Stimulated activated CD8-positive, alpha-beta memory T cell treated with anti-CD3 and anti-CD28 coated beads, Interleukin-7, amount 100 ng/mL, for 1 hour (primary cell): Measurements from ENCODE around the gene HNRNPAB.
"Not testable (repeated sequence)": the region's sequence is repeated elsewhere in the genome, so short reads cannot be mapped to it uniquely, and the experiment has no call there.

Source experiments
- DNase-seq, 2 donors: peaks; one replicate each; pipeline ENCODE4 v3.0.0-alpha.2; 2020; ENCODE audit warnings: low read depth in 2 of 2

HNRNPAB gene

DNA sequence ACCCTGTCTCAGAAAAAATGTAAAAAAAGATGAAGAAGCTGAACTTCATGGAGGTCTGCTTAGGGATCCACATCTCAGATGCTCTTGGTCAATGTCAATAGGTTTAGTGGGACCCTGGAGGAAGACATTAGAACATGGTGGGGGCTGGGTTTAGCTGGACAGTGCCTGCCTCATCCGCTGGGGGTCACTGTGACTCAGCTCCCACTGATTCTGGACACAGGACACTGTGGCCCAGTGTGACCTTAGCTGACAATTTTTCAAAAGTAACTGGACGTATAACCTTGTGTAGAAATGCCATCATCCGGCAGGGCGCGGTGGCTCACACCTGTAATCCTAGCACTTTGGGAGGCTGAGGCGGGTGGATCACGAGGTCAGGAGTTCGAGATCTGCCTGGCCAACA, 7.3 kb upstream of the HNRNPAB start:
- DNase-seq: no peak

DNA sequence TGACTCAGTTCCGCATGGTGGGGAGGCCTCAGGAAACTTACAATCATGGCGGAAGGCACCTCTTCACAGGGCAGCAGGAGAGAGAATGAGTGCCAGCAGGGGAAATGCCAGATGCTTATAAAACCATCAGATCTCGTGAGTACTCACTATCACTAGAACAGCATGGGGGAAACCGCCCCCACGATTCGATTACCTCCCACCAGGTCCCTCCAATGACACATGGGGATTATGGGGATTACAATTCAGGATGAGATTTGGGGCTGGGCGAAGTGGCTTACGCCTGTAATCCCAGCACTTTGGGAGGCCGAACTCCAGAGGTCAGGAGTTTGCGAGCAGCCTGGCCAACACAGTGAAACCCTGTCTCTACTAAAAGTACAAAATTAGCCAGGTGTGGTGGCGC, 6.2 kb upstream of the HNRNPAB start:
- DNase-seq: not testable (repeated sequence)

DNA sequence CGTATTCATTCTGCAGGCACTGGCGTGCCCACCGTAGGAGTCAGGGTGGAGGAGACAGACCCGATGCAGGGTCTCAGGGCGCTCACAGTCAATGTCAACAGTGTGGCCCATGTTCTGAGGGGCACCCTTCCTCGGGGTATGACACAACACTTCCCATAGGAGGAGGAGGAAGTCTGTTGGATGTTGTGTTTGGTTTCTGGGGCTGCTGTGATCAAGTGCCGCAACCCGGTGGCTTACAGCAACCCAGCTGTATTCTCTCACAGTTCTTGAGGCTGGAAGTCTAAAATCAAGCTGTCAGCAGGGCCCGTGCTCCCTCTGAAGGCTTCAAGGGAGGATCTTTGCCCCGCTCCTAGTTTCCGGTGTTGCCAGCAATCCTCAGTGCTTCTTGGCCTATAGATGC, 5.6 kb upstream of the HNRNPAB start:
- DNase-seq: no peak

DNA sequence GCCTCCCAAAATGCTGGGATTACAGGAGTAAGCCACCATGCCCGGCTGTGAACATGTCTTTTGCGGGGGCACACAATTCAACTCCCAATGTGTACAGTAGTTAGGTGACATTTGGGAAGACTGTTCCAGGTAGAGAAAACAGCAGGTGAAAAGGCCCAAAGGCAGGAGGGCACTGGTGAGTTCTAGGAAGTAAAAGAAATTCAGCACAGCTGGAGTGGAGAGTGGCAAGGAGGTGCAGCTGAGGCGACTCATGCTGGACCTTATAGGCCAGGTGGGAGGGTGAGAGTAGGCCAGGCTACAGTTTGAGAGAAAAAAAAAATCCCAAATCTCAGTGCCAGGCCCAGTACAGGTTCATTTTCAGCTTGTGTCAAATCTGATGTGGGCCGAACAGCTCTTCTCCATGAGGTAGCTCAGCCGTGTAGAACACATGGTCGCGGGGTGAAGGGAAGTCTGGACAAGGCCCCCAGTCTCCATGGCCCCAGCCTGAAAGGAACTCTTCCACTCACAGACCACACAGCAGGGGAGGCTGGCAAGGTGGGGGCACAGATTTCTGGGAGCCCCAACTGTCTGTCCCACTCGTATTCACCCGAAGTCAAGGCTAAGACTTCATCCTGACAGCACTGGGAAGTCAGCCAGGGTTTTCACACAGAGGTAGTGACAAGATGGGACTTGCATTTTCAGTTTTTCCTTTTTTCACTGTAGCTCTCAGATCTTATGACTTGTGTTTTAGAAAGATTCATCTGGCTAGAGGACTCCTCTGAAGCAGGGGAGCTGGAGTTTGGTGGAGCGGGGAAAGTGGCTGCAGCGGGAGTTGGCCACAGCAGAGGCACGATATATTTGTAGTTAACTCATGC, 4.5 kb upstream of the HNRNPAB start:
- DNase-seq: no peak

DNA sequence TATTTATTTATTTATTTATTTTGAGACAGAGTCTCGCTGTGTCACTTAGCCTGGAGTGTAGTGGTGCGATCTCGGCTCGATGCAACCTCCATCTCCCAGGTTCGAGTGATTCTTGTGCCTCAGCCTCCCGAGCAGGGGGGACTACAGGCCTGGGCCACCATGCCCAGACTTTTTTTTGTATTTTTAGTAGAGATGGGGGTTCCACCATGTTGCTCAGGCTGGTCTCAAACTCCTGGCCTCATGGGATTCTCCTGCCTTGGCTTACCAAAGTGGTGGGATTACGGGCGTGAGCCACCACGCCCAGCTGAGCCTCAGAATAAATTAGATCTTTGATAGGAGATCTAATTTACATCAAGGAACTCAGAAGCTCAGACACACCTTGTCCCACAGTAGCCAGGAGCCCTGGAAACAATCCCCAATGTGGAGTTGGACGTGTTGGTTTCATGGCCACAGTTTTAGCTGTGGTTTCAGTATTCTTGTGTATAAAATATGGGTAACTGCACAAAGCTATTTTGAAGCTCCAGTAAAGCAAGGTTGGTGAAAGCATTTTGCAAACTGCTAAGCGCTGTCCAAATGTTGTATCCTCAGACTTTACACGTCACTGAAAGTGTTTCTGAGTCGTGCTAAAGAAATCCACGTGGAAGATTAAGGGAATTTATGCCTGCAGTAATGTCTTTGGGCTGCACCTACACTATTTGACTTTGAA, 3.0 kb upstream of the HNRNPAB start:
- no peak for DNase-seq

DNA sequence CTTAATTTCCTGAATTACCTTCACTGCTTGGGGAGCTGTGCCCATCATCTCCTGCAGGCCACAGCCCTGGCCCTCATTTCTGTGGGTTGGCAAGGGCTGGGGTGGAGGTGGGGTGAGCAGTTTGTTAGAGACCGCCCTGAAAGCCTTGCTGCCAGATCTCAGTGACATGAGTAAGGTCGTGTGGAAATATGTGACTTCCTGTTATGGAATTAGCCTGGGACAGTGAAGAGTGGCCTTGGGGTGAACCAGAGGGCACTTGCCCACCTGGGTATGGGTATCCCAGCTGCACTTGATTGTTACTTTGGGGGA, 2.5 kb upstream of the HNRNPAB start:
- DNase-seq: no peak

DNA sequence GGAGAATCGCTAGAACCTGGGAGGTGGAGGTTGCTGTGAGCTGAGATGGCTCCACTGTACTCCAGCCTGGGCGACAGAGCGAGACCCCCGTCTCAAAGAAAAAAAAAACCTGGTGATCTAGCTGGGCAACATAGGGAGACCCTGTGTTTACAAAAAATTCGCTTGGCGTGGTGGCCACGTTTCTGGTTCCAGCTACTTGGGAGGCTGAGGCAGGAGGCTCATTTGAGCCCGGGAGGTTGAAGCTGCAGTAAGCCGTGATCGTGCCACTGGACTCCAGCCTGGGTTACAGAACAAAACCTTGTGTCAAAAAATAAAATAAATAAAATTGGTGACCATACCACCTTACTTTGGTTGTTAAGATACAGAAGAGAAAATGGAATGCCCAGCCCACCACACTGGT, 1.8 kb upstream of the HNRNPAB start:
- DNase-seq: no peak

DNA sequence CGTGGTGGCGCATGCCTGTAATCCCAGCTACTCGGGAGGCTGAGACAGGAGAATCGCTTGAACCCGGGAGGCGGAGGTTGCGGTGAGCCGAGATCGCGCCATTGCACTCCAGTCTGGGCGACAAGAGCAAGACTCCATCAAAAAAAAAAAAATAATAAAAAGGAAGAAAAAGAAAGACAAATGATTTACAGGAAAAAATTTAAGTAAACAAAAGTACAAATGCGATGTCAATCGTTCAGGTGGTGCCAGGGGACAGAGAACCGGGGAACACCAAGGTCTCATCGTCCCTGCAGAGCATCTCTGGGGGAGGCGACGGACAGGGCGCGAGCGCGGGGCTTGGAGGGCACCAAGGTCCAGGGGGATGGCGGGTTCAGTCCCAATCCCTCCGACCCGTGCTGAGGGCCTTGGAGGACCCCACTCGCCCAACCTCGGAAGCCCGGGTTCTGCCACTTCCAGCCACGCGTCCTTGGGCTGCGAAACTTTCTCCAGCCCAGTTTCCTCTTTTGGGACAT, 607 bp upstream of the HNRNPAB start:
- DNase-seq: no peak

DNA sequence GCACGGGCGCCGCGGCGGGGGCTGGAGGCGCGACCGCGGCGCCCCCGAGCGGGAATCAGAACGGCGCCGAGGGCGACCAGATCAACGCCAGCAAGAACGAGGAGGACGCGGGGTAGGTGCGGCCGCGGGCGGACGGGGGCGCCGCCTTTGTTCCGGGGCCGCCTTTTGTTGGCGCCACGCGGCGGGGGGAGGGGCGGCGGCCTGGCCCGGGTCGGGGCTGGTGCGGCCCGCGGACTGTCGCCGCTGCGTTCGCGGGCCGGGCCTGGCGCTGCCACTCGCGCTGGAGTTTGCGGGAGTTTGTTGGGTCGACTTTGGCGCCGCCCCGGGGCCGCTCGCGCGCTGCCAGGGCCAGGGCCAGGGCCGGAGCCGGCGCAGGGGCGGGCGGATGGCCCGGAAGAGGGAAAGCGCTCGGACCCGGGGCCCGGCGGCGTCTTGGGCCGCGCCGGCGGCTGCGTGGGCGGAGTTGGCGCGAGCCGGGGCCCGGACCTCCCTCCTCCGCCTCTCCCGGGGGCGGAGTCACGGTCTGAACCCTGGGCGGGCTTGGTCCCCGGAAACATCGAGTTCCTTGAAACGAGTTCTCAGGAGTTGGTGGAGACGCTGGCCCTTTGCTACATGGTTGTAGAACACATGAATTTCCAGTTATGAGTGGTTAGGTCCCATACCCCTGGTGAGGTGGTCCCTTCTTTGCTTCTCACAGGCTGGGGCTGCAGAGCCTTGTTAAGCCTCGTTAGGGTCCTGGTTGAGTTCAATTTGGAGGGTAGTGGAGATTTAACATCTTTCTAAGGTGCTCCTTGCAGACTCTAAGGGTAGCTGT, 809 bp downstream of the HNRNPAB start:
- DNase-seq: peak; percentile 39 to 51

DNA sequence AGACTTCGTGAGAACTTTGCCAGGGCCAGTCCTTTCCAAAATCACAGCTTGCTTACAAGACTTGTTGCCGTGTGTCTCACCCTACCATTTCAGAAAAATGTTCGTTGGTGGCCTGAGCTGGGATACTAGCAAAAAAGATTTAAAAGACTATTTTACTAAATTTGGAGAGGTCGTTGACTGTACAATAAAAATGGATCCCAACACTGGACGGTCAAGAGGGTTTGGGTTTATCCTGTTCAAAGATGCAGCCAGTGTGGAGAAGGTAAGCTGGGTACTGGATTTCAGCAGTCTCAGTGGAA, 1.4 kb downstream of the HNRNPAB start:
- DNase-seq: no peak

DNA sequence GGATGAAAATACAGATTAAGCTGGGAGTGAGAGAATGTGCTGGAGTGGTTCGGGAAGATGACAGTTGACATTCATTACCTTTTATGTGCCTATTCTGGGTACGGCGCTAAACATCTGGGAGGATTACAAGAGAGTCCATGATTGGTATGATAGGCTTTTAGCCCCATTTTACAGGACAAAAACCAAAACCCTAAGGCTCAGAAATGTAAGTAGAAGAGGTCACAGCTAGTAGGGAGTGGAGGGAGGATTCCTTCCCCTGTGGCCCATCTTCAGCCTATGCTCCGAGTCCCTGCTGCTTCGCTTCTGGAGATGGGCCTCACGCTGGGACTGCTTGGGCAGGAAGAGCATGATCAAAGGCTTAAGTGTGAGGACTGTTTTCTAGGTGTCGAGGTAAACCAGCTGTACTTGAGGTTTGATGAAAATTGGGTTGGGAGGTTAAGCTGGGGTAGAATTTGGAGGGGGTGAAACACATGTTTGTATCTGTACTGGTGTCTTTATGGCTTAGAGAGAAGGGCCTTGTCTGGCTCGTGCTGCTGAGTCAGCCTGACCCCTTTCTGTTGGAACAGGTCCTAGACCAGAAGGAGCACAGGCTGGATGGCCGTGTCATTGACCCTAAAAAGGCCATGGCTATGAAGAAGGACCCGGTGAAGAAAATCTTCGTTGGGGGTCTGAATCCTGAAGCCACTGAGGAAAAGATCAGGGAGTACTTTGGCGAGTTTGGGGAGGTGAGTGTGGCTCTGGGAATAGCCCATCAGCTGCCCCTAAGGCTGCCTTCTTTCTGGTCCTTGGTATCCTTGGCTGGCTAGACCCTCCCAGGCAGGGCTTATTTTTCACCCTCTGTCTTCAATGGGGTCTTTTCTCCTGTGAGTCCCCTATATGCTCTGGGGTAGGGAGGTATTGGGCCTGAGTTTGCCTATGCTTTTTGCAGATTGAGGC, 2.1 kb downstream of the HNRNPAB start:
- no peak for DNase-seq

DNA sequence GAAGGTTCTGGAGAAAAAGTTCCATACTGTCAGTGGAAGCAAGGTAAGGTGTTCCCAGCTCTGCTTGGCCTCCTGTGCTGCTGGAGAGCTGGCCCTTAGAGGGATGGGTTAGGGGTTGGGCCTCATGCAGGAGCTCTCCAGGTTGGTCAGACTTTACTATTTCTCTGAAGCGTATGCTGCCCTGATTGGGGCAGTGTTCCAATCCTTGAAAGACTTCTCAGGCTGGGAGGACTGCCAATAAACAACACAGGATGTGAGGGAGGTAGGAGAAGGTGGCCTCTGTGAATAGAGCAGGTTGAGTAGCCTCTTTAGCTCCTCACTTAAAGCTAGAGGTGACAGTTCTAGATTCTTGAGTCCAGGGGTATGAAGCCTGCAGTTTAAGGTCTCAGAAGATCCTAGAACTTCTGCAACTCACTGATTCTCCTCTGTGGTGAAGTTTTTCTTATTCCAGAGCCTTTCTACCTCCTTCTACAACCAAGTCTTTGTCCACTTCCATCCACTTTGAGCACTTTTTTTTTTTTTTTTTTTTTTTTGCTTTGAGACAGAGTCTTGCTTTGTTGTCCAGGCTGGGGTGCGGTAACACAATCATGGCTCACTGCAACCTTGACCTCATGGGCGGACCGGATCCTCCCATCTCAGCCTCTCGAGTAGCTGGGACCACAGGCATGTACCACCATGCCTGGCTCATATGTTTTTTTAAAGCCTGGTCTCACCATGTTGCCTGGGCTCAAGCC, 3.0 kb downstream of the HNRNPAB start:
- DNase-seq: no peak

DNA sequence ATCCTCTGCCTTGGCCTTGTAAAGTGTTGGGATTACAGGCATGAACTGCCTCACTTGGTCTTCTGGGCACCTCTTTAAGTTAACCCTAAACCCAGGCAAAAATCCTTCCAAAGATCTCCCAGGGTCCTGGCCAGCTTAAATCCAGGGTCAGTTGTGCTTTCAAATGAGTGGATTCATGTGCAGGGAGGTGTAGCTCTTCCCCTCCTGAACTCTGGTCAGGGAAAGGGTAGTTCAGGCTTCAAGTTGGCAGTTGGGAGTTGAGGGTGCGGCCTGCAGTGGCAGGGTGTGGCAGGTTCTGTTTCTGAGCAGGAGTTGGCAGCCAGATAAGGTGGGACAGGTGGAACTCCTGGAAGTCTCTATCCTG, 3.6 kb downstream of the HNRNPAB start:
- DNase-seq: no peak

DNA sequence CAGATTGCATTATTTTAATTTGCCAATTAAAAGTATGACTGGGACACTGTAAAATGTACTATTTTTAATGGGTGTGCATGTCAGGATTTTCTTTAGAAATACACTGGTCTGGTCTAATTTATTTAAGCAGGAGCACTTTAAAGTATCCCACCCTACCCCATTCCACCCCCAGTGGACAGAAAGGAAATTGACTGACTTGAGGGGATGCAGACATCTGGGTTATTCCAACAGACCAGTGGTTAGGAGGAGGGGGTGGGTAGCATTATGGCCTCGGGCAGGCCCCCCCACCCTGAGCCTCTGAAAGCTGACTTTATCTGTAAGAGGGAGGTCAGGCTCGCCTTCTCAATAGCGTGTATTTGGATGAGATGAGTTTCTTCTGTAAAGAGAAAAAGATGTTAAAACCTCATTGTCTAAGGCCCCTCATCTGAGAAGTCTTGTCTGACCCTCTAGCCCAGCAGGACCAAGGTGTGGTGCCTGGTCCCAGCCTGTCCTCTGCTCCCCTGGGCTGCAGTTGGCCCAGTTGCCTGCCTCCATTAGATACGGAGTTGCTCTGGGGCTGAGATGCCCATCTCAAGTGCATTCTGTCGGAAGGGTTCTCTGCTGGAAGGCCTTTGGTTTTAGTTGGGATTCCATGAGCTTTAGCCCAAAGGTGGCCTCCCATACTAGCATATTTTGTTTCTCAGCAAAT, 4.4 kb downstream of the HNRNPAB start:
- no peak for DNase-seq

DNA sequence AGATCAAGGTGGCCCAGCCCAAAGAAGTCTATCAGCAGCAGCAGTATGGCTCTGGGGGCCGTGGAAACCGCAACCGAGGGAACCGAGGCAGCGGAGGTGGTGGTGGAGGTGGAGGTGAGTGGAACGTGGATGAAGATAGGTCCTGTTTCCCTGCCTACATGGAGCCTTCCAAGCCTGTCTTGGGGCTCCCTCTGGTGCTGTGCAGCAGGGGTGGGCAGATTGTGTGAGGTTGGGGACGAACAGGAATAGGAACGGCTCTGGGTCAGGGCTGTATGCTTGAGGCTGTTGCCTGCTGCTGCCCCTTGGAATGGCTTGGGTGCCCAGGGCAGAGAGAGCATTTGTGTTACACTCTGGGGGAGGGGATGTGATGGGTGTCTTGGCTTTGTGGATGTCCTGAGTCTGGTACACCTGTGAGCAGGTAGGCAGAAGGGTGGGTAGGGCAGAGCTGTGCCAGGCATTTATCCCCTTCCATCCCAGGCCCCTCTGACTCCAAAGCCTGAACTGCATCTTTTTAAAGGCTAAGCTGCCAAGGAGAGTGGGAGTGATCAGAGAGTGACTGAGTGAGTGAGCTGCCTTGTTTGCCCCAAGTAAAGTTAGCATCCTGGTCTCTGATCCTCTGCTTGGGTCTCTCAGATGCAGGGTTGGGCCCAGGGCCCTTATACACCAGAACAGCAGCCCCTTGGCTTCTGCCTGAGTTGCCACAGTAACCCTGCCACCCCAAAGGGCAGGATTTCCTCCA, 5.2 kb downstream of the HNRNPAB start:
- no peak for DNase-seq

DNA sequence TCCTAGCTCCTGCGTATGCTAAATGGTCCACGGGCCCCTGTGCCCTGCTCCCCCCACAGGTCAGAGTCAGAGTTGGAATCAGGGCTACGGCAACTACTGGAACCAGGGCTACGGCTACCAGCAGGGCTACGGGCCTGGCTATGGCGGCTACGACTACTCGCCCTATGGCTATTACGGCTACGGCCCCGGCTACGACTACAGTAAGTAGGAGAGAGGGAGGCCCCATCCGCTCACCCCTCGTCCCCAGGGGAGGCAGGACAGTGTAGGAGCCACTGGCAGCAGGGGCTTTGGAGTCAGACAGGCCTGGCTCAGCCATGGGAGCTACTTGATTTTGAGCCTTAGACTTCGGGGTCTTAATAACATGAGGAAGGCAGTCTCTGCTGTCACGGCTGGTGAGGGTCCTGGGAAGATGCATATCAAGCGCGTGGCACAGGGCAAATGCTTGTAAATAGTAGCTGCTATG, 5.8 kb downstream of the HNRNPAB start:
- DNase-seq: no peak

DNA sequence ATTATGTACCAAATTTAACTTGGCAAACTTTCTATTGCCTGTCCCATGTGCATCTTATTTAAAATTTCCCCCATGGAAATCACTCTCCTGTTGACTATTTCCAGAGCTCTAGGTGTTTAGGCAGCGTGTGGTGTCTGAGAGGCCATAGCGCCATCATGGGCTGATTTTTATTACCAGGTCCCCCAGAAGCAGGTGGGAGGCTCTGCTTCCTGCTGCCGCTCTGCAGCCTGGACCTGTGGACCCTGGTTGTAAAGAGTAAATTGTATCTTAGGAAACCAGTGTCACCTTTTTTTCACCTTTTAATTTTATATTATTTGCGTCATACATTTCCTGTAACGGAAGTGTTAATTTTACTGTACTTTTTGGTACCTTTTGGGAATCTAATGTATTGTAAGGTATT, 6.4 kb downstream of the HNRNPAB start:
- no peak for DNase-seq

DNA sequence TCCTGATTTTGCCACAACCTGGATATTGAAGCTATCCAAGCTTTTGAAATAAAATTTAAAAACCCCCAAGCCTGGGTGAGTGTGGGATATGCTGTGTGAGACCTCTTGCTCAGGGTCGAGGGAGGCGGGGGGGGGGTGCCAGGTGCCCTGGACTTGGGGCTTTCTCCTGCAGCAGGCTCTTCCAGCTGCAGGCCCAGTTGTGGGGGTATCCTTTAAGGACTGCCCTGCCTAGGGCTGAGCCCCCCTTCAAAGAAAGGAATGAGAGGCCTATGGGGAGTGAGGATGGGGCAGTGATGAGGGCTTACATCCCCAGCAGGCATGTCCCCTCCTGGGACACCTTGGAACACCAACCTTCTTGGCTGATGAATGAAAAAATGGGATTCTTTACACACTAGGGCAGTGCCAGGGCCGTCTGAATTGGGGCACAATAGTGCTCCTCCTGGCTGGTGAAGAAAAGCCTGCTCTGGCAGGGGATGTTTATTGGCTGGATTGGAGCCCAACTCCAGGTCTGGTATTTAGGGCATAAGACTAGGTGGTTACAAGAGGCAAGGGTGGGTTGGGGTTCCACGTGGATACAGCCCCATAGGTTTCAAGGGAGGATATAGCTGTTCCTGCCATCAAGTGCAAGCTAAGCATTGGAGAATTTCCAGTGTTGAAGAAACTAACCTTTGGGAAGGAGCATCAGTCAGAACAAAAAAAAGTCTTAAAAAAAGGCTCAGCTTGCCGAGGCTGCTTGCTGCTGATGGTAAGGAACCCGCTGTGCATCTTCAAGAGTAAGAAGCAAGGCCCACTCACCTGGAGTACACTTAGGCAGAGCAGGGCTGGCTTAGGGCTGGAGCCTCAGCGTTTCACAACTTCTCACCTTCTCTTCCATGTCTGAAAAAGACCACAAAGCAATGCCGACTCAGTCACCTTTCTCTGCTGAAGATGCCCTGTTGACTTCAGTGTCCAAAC, 7.0 kb downstream of the HNRNPAB start:
- no peak for DNase-seq
